Neuronal stem cell (in vitro differentiated cells): ENCODE measurements around the gene LPP.

Experiments used
- DNase-seq: peaks from one replicate; pipeline ENCODE4 v3.0.0-alpha.2; 2013; ENCODE audit warnings: low spot score
- H2AFZ ChIP-seq: one replicate; pipeline ENCODE4 v1.6.1; 2013; ENCODE audit warnings: mild to moderate bottlenecking, low read length, inconsistent platforms
- H2AK5ac ChIP-seq: 2 replicates; pipeline ENCODE4 v1.6.1; 2013; ENCODE audit warnings: low read depth, mild to moderate bottlenecking, inconsistent platforms, low read length, moderate library complexity, mixed read lengths
- H2BK120ac ChIP-seq: 2 replicates; pipeline ENCODE4 v1.6.1; 2013; ENCODE audit warnings: low read depth, mild to moderate bottlenecking, inconsistent platforms, low read length, moderate library complexity, mixed read lengths
- H2BK12ac ChIP-seq: one replicate; pipeline ENCODE4 v1.6.1; 2013; ENCODE audit warnings: low read length, inconsistent platforms
- H2BK15ac ChIP-seq: 2 replicates; pipeline ENCODE4 v1.6.1; 2013; ENCODE audit warnings: mild to moderate bottlenecking, low read length, inconsistent platforms, mixed read lengths
- H2BK5ac ChIP-seq: one replicate; pipeline ENCODE4 v1.6.1; 2013; ENCODE audit warnings: inconsistent platforms, mild to moderate bottlenecking, low read length, moderate library complexity
- H3K14ac ChIP-seq: one replicate; pipeline ENCODE4 v1.6.1; 2013; ENCODE audit warnings: low read length, inconsistent platforms
- H3K18ac ChIP-seq: 2 replicates; pipeline ENCODE4 v1.6.1; 2013; ENCODE audit warnings: low read length, inconsistent platforms
- H3K23ac ChIP-seq: 2 replicates; pipeline ENCODE4 v1.6.1; 2013; ENCODE audit warnings: low read depth, mild to moderate bottlenecking, mixed read lengths, low read length, inconsistent platforms; ENCODE audit not compliant: poor library complexity
- H3K27ac ChIP-seq: replicated peaks from 3 replicates; pipeline ENCODE4 v1.5.1; 2013; ENCODE audit warnings: low read length, inconsistent platforms
- H3K27me3 ChIP-seq, 3 experiments: 2 replicates each; pipeline ENCODE4 v1.6.1; 2013; ENCODE audit warnings: low read length in 3 of 3, mild to moderate bottlenecking in 2 of 3, inconsistent platforms in 1 of 3, low read depth in 1 of 3, mixed read lengths in 1 of 3, moderate library complexity in 1 of 3; ENCODE audit not compliant: control insufficient read depth in 3 of 3, insufficient read depth in 3 of 3
- H3K36me3 ChIP-seq, 2 donors: replicated peaks in 1 of 2; 2 replicates each; pipeline ENCODE4 v1.6.1; 2013; ENCODE audit warnings: low read length in 2 of 2; ENCODE audit not compliant: control insufficient read depth in 2 of 2, insufficient read depth in 2 of 2
- H3K4ac ChIP-seq: 2 replicates; pipeline ENCODE4 v1.6.1; 2013; ENCODE audit warnings: inconsistent platforms, mild to moderate bottlenecking, low read length, moderate library complexity
- H3K4me1 ChIP-seq, 2 donors: 1 replicate in 1 of 2; 2 replicates in 1 of 2; pipeline ENCODE4 v1.6.1; 2013; ENCODE audit warnings: low read length in 2 of 2, low read depth in 1 of 2; ENCODE audit not compliant: control insufficient read depth in 2 of 2, insufficient read depth in 1 of 2
- H3K4me2 ChIP-seq: one replicate; pipeline ENCODE4 v1.6.1; 2013; ENCODE audit warnings: mild to moderate bottlenecking, low read length, inconsistent platforms; ENCODE audit not compliant: insufficient read depth, poor library complexity, severe bottlenecking
- H3K4me3 ChIP-seq, 2 donors: 2 replicates each; pipeline ENCODE4 v1.5.1; 2013; ENCODE audit warnings: low read length in 2 of 2, mild to moderate bottlenecking in 2 of 2, inconsistent platforms in 1 of 2, moderate library complexity in 1 of 2
- H3K79me1 ChIP-seq: one replicate; pipeline ENCODE4 v1.6.1; 2013; ENCODE audit warnings: low read depth, mild to moderate bottlenecking, inconsistent platforms, low read length, moderate library complexity
- H3K9ac ChIP-seq: one replicate; pipeline ENCODE4 v1.6.1; 2013; ENCODE audit warnings: mild to moderate bottlenecking, low read depth, low read length, inconsistent platforms; ENCODE audit not compliant: poor library complexity
- H3K9me3 ChIP-seq, 2 donors: replicated peaks in 1 of 2; 2 replicates each; pipeline versions ENCODE3 to v1.6.1; 2013; ENCODE audit warnings: low read length in 2 of 2, mild to moderate bottlenecking in 2 of 2, inconsistent platforms in 1 of 2, low read depth in 1 of 2, mixed read lengths in 1 of 2, moderate library complexity in 1 of 2; ENCODE audit not compliant: control insufficient read depth in 2 of 2, insufficient read depth in 1 of 2
- H4K8ac ChIP-seq: one replicate; pipeline ENCODE4 v1.6.1; 2013; ENCODE audit warnings: low read depth, mild to moderate bottlenecking, inconsistent platforms, low read length, moderate library complexity
- H4K91ac ChIP-seq: one replicate; pipeline ENCODE4 v1.6.1; 2013; ENCODE audit warnings: low read length, low read depth, mild to moderate bottlenecking, inconsistent platforms; ENCODE audit not compliant: poor library complexity
- WGBS, 2 donors: extraction: QIAGEN DNeasy Blood & Tissue Kit; methylation state at CpG; one replicate each; pipeline ENCODE4 v1.1.7; 2013; ENCODE audit warnings: missing lambda C conversion rate in 2 of 2, mixed read lengths in 1 of 2; ENCODE audit not compliant: insufficient read length in 2 of 2, insufficient replicate concordance in 1 of 2; ENCODE audit errors: extremely low coverage in 2 of 2; 5-methylcytosine and 5-hydroxymethylcytosine counted together

LPP gene

DNA sequence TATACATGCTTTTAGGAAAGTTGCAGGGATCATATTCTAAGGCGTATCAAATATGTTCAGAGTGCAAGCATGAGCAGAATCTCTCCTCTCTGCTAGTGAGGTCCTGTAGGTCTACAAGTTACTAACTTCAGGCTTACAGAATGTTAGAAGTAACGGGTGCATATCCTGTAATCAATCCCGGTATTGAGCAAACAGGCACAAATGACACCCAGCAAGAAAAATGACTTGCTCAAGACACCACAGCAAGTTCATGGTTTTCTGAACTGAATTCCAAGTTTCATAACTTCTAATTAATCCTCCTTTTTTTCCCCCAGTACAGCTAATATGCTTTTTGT lies 663.9 kb downstream of the LPP start:
- H2BK5ac ChIP-seq = no peak overlapping the region

DNA sequence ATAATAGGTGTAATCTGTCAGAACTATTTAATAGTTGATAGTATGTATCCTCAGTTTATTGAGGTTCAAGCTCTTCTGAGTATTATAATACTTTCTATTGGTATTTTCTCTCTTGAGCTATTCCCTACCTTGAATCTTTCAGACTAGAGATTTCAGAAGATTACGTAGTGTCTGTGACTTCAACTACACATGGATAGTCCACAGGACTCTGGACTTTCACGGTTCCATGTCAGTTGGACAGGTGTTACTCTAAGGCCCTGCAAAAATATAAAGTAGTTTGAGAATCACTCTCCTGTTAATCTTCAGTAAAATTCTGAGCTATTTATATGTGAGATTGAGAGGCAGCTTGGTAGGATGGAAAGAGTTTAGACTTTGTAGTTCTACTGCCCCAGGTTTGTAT lies 664.3 kb downstream of the LPP start:
- no peak overlapping the region for H4K8ac ChIP-seq
- H3K9ac ChIP-seq = no peak overlapping the region
- H2BK120ac ChIP-seq = no peak overlapping the region
- WGBS, 2 donors = no CpG with 5 or more reads among the region's 2 CpGs
- H2AFZ ChIP-seq = no peak overlapping the region
- no peaks in the 10 kb centered on the region for H3K27me3 ChIP-seq
- H3K14ac ChIP-seq = no peak overlapping the region
- H3K4me1 ChIP-seq = peaks cover 0 to 2% of the 10 kb centered on the region in 2 donors
- no peak overlapping the region for H2BK12ac ChIP-seq
- H2BK15ac ChIP-seq = no peak overlapping the region
- no peak overlapping the region for H3K18ac ChIP-seq
- H2BK5ac ChIP-seq = no peak overlapping the region
- H3K79me1 ChIP-seq = no peaks in the 10 kb centered on the region
- H3K36me3 ChIP-seq = no peaks in the 10 kb centered on the region
- no peak overlapping the region for H3K4me2 ChIP-seq
- H2AK5ac ChIP-seq = no peak overlapping the region
- H3K23ac ChIP-seq = no peak overlapping the region
- no peaks in the 10 kb centered on the region for H3K9me3 ChIP-seq
- no peak overlapping the region for H4K91ac ChIP-seq
- H3K4me3 ChIP-seq = no peak overlapping the region
- DNase-seq = no peak
- H3K4ac ChIP-seq = no peak overlapping the region
- no peak overlapping the region for H3K27ac ChIP-seq

More for the DNA sequence above, 663.9 kb downstream of the LPP start:
- no peak overlapping the region for H2AFZ ChIP-seq
- H2AK5ac ChIP-seq = no peak overlapping the region
- no peak overlapping the region for H3K23ac ChIP-seq
- H3K14ac ChIP-seq = no peak overlapping the region
- H3K36me3 ChIP-seq = no peaks in the 10 kb centered on the region
- H4K8ac ChIP-seq = no peak overlapping the region
- no peak overlapping the region for H4K91ac ChIP-seq
- H3K4me3 ChIP-seq = no peak overlapping the region
- H3K79me1 ChIP-seq = no peaks in the 10 kb centered on the region
- no peak overlapping the region for H3K18ac ChIP-seq
- DNase-seq = no peak
- H2BK12ac ChIP-seq = no peak overlapping the region
- WGBS, 2 donors = no CpG with 5 or more reads among the region's 3 CpGs
- H3K9me3 ChIP-seq = no peaks in the 10 kb centered on the region
- H3K27me3 ChIP-seq = no peaks in the 10 kb centered on the region
- no peak overlapping the region for H3K4me2 ChIP-seq
- no peak overlapping the region for H2BK120ac ChIP-seq
- H3K27ac ChIP-seq = no peak overlapping the region
- H3K9ac ChIP-seq = no peak overlapping the region
- peaks cover 0 to 2% of the 10 kb centered on the region in 2 donors for H3K4me1 ChIP-seq
- no peak overlapping the region for H3K4ac ChIP-seq
- no peak overlapping the region for H2BK15ac ChIP-seq

GRCh38 chr3:188819939-188820338 lies 666.0 kb downstream of the LPP start:
- no peak overlapping the region for H3K4me2 ChIP-seq
- H3K27me3 ChIP-seq = no peaks in the 10 kb centered on the region
- no peak overlapping the region for H2BK12ac ChIP-seq
- H3K18ac ChIP-seq = no peak overlapping the region
- H3K27ac ChIP-seq = no peak overlapping the region
- no peak overlapping the region for H4K91ac ChIP-seq
- H3K4ac ChIP-seq = no peak overlapping the region
- no peak overlapping the region for H2BK5ac ChIP-seq
- H3K23ac ChIP-seq = no peak overlapping the region
- no peak overlapping the region for H3K9ac ChIP-seq
- no peaks in the 10 kb centered on the region for H3K79me1 ChIP-seq
- no peak overlapping the region for H2BK15ac ChIP-seq
- H3K4me1 ChIP-seq = peaks cover 0 to 2% of the 10 kb centered on the region in 2 donors
- H2AFZ ChIP-seq = no peak overlapping the region
- H4K8ac ChIP-seq = no peak overlapping the region
- no peak overlapping the region for H2AK5ac ChIP-seq
- no peaks in the 10 kb centered on the region for H3K36me3 ChIP-seq
- no peak for DNase-seq
- no peak overlapping the region for H3K4me3 ChIP-seq
- H3K9me3 ChIP-seq = no peaks in the 10 kb centered on the region
- no peak overlapping the region for H3K14ac ChIP-seq
- WGBS, 2 donors = no CpG with 5 or more reads among the region's 1 CpG
- no peak overlapping the region for H2BK120ac ChIP-seq

DNA sequence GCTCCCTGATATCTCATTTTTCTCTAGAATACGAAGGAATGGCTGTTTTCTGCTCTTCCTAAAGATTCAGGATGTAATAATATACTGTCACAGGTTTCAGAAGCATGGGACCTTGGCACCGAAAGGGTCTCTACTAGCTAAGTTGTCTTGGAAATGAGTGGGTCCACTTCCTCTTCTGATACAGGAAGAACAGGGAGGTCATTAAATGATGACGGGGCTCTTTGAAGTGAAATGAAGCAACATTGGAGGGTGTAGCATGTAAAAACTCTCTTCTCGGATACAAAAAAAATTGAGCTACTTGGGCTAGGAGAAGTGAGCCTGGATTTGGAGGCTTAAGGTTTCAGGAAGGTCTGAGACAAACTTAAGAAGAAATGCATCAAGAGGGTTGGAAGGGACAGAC lies 668.0 kb downstream of the LPP start:
- Histone ChIP-seq H3K36me3 (no peaks in the 10 kb centered on the region), H3K4me1 (no peaks in the 10 kb centered on the region), H3K9me3 (no peaks in the 10 kb centered on the region), H3K23ac (no peak overlapping the region), H2BK15ac (no peak overlapping the region), H3K27ac (no peak overlapping the region), H3K9ac (no peak overlapping the region), H2AK5ac (no peak overlapping the region), H2BK12ac (no peak overlapping the region), H3K27me3 (no peaks in the 10 kb centered on the region), H2BK120ac (no peak overlapping the region), H3K4ac (no peak overlapping the region), H3K14ac (no peak overlapping the region), H4K91ac (no peak overlapping the region), H3K4me2 (no peak overlapping the region), H3K79me1 (no peaks in the 10 kb centered on the region), H2AFZ (no peak overlapping the region), H3K4me3 (no peak overlapping the region), H4K8ac (no peak overlapping the region), H3K18ac (no peak overlapping the region), H2BK5ac (no peak overlapping the region)
- no CpG with 5 or more reads among the region's 4 CpGs for WGBS, 2 donors
- no peak for DNase-seq
